SK-N-SH (cell line): ENCODE measurements around the gene SPINK1. TPM values are rescaled to one million over a fixed set of nuclear protein-coding genes. Genes with fewer than 3 reads are reported as not detected.

Experiments
- CTCF ChIA-PET: fragments of 300-600, 350-600 bp; formaldehyde crosslinking; extraction: SDS; loops from one replicate; lab custom pipeline; 2021; lab: Yijun Ruan, JAX
- POLR2A ChIA-PET: fragments of 350-600 bp; sonication (Branson Sonifier 250); formaldehyde crosslinking; extraction: SDS; loops from one replicate; lab custom pipeline; 2020; ENCODE audit warnings: antibody characterized with exemption, inconsistent platforms; lab: Yijun Ruan, JAX
- DNase-seq: peaks from one replicate; pipeline ENCODE4 v3.0.0; 2012
- H2AFZ ChIP-seq: fragments of 200-600 bp; sonication (generic); 2 replicates; pipeline ENCODE4 v1.8.1; 2016; ENCODE audit warnings: antibody characterized with exemption, mild to moderate bottlenecking, low read depth
- H3F3A ChIP-seq: fragments of 200-600 bp; sonication (generic); replicated peaks from 2 replicates; pipeline ENCODE3; 2016; ENCODE audit warnings: antibody characterized with exemption, mild to moderate bottlenecking; ENCODE audit not compliant: insufficient read depth
- H3K27ac ChIP-seq, 2 experiments: fragments of 200-500 bp in 1 of 2; fragments of 200-600 bp in 1 of 2; sonication (Bioruptor generic) in 1 of 2; sonication (generic), shearing (Covaris generic) in 1 of 2; 2 replicates each; pipeline versions ENCODE4 v1.5.1 to v1.6.1; 2014 to 2016; ENCODE audit warnings: low read depth in 2 of 2, inconsistent platforms in 1 of 2, low read length in 1 of 2, mild to moderate bottlenecking in 1 of 2, mixed read lengths in 1 of 2
- H3K27me3 ChIP-seq: fragments of 200-600 bp; sonication (generic), shearing (Covaris generic); 2 replicates; pipeline ENCODE4 v1.6.1; 2016; ENCODE audit warnings: mixed run types; ENCODE audit not compliant: insufficient read depth
- H3K36me3 ChIP-seq, 2 experiments: fragments of 200-500 bp in 1 of 2; fragments of 200-600 bp in 1 of 2; sonication (Bioruptor generic) in 1 of 2; sonication (generic) in 1 of 2; replicated peaks in 1 of 2; 2 replicates each; pipeline versions ENCODE3 to v1.5.1; 2014 to 2016; ENCODE audit warnings: low read length in 1 of 2, mild to moderate bottlenecking in 1 of 2; ENCODE audit not compliant: insufficient read depth in 2 of 2, control insufficient read depth in 1 of 2
- H3K4me1 ChIP-seq, 2 experiments: fragments of 200-500 bp in 1 of 2; fragments of 200-600 bp in 1 of 2; sonication (Bioruptor generic) in 1 of 2; sonication (generic), shearing (Covaris generic) in 1 of 2; 2 replicates each; pipeline versions ENCODE4 v1.5.1 to v1.6.1; 2014 to 2016; ENCODE audit warnings: low read depth in 1 of 2, low read length in 1 of 2, mixed run types in 1 of 2; ENCODE audit not compliant: insufficient read depth in 2 of 2, control insufficient read depth in 1 of 2
- H3K4me2 ChIP-seq: fragments of 200-600 bp; sonication (generic), shearing (Covaris generic); 2 replicates; pipeline ENCODE4 v1.6.1; 2017; ENCODE audit warnings: mixed run types
- H3K4me3 ChIP-seq, 2 experiments: fragments of 200-500 bp in 1 of 2; fragments of 200-600 bp in 1 of 2; sonication (Bioruptor generic) in 1 of 2; sonication (generic), shearing (Covaris generic) in 1 of 2; 2 replicates each; pipeline versions ENCODE4 v1.5.1 to v1.8.1; 2014 to 2016; ENCODE audit warnings: low read depth in 2 of 2, inconsistent platforms in 1 of 2, low read length in 1 of 2, mild to moderate bottlenecking in 1 of 2, mixed read lengths in 1 of 2, moderate library complexity in 1 of 2
- H3K79me2 ChIP-seq: fragments of 200-600 bp; sonication (generic); 2 replicates; pipeline ENCODE4 v1.8.1; 2017; ENCODE audit warnings: mild to moderate bottlenecking; ENCODE audit not compliant: insufficient read depth
- H3K9ac ChIP-seq: fragments of 200-600 bp; sonication (generic); 2 replicates; pipeline ENCODE4 v1.6.1; 2017; ENCODE audit warnings: mixed run types
- H3K9me2 ChIP-seq: fragments of 200-600 bp; sonication (generic); 2 replicates; pipeline ENCODE4 v1.6.1; 2017; ENCODE audit warnings: mixed run types
- H3K9me3 ChIP-seq: fragments of 200-600 bp; sonication (generic); 2 replicates; pipeline ENCODE4 v1.6.1; 2017; ENCODE audit warnings: mixed run types, mild to moderate bottlenecking, moderate library complexity
- H4K20me1 ChIP-seq: fragments of 200-600 bp; sonication (generic); 2 replicates; pipeline ENCODE4 v1.6.1; 2017; ENCODE audit warnings: mild to moderate bottlenecking, mixed run types; ENCODE audit not compliant: insufficient read depth
- CTCF ChIP-seq: fragments of 200-600 bp; sonication (generic); IDR thresholded peaks from 2 replicates; pipeline ENCODE4 v1.6.1; 2017; ENCODE audit warnings: antibody characterized with exemption, mild to moderate bottlenecking, moderate library complexity
- FOSL2 ChIP-seq: IDR thresholded peaks from 2 replicates; pipeline ENCODE4 v1.4.0; 2012; ENCODE audit warnings: low read depth, mild to moderate bottlenecking, moderate library complexity, borderline replicate concordance
- GABPA ChIP-seq: IDR thresholded peaks from 2 replicates; pipeline ENCODE4 v1.4.0; 2012; ENCODE audit warnings: low read depth, mild to moderate bottlenecking
- MAX ChIP-seq: IDR thresholded peaks from 2 replicates; pipeline ENCODE4 v1.4.0; 2012; ENCODE audit warnings: low read depth
- NRF1 ChIP-seq: IDR thresholded peaks from 2 replicates; pipeline ENCODE4 v1.6.1; 2012; ENCODE audit warnings: low read depth, mild to moderate bottlenecking, low read length
- PBX3 ChIP-seq: IDR thresholded peaks from 2 replicates; pipeline ENCODE4; 2012
- POLR2AphosphoS5 ChIP-seq: IDR thresholded peaks from 2 replicates; pipeline ENCODE4 v1.6.1; 2012; ENCODE audit warnings: low read depth, low read length
- RAD21 ChIP-seq: IDR thresholded peaks from 2 replicates; pipeline ENCODE4 v1.6.1; 2012; ENCODE audit warnings: mild to moderate bottlenecking, low read length
- REST ChIP-seq: IDR thresholded peaks from 2 replicates; pipeline ENCODE4 v1.6.1; 2012; ENCODE audit warnings: mild to moderate bottlenecking, low read depth, low read length, moderate library complexity
- SMC3 ChIP-seq: IDR thresholded peaks from 2 replicates; pipeline ENCODE4 v1.6.1; 2012; ENCODE audit warnings: low read depth, low read length, improper control_type of control experiment
- TAF1 ChIP-seq: IDR thresholded peaks from 2 replicates; pipeline ENCODE4 v1.6.1; 2012; ENCODE audit warnings: low read depth, mild to moderate bottlenecking, low read length, moderate library complexity, borderline replicate concordance
- USF1 ChIP-seq: IDR thresholded peaks from 2 replicates; pipeline ENCODE4 v1.4.0; 2012; ENCODE audit warnings: low read depth, borderline replicate concordance
- YY1 ChIP-seq: IDR thresholded peaks from 2 replicates; pipeline ENCODE4 v1.4.0; 2012; ENCODE audit warnings: low read depth, mild to moderate bottlenecking
- ZBTB33 ChIP-seq: IDR thresholded peaks from 2 replicates; pipeline ENCODE4 v1.4.0; 2012; ENCODE audit warnings: low read depth, borderline replicate concordance
- WGBS: methylation state at CpG from one replicate; pipeline ENCODE4 v1.1.6; 2017; ENCODE audit warnings: low lambda C conversion rate; 5-methylcytosine and 5-hydroxymethylcytosine counted together
- polyA plus RNA-seq, 3 experiments: library from polyadenylated mRNA; depleted of rRNA; stranded (reverse); fragments of >200 nt; gene quantifications; 2 replicates each; pipeline ENCODE4 v1.2.3, GENCODE V29; 2012

The SPINK1 gene
- polyA plus RNA-seq, 1 of the 3 experiments (the other 2 are of a cell fraction) = not detected

- H3K9me2 ChIP-seq = no peaks in the 10 kb centered on the region
- no peak overlapping the region for H3K27ac ChIP-seq
- H3K36me3 ChIP-seq = no peaks in the 10 kb centered on the region
- H3K4me2 ChIP-seq = no peak overlapping the region
- H3K9ac ChIP-seq = no peak overlapping the region
- POLR2A ChIA-PET = no interaction called here
- TF ChIP-seq MAX (no peak), TAF1 (no peak), ZBTB33 (no peak), USF1 (no peak), SMC3 (no peak), POLR2AphosphoS5 (no peak), PBX3 (no peak), REST (no peak), GABPA (no peak), CTCF (no peak), YY1 (no peak), FOSL2 (no peak), RAD21 (no peak), NRF1 (no peak)
- TF ChIP-seq, all 33 proteins: peak for 0
- Histone ChIP-seq H3K4me1 (0 out of 4 replicates have a peak, but pooled peaks cover 0 to 9% of the 10 kb centered on the region in 2 experiments), H2AFZ (no peak overlapping the region), H3F3A (no peaks in the 10 kb centered on the region), H3K4me3 (no peak overlapping the region), H4K20me1 (no peaks in the 10 kb centered on the region), H3K9me3 (no peaks in the 10 kb centered on the region), H3K27me3 (no peaks in the 10 kb centered on the region), H3K79me2 (no peaks in the 10 kb centered on the region)
- CTCF ChIA-PET = interaction anchor here (0.6 to 3.2 kb wide), 6 partner anchors 25 to 402 kb away, joined by 3 to 19 read pairs (median 4); no protein-coding TSS in a partner anchor
- DNase-seq = no peak
- 48% methylated on average over 3 of the region's 3 CpGs for WGBS
These were observed 20.1 kb upstream of the SPINK1 start for GRCh38 chr5:147851578-147851977.
